Esophagus (tissue), 2 donors: ENCODE results near the gene PLGRKT. TPM values are rescaled to one million over a fixed set of nuclear protein-coding genes. Genes with fewer than 3 reads are reported as not detected.

Experiments used
- H3K27ac ChIP-seq, 2 donors: one replicate each; pipeline ENCODE4 v1.5.1; 2013; ENCODE audit warnings: low read depth in 2 of 2, mild to moderate bottlenecking in 2 of 2, inconsistent platforms in 1 of 2, low read length in 1 of 2, moderate library complexity in 1 of 2
- H3K27me3 ChIP-seq, 2 donors: one replicate each; pipeline ENCODE4 v1.6.1; 2013; ENCODE audit warnings: low read length in 2 of 2, control low read depth in 1 of 2, mild to moderate bottlenecking in 1 of 2; ENCODE audit not compliant: insufficient read depth in 2 of 2, control insufficient read depth in 1 of 2
- H3K36me3 ChIP-seq, 2 donors: one replicate each; pipeline ENCODE4 v1.6.1; 2013; ENCODE audit warnings: low read length in 1 of 2; ENCODE audit not compliant: control insufficient read depth in 2 of 2, insufficient read depth in 2 of 2
- H3K4me1 ChIP-seq, 2 donors: one replicate each; pipeline ENCODE4 v1.6.1; 2013; ENCODE audit warnings: low read length in 1 of 2; ENCODE audit not compliant: control insufficient read depth in 2 of 2, insufficient read depth in 2 of 2
- H3K4me3 ChIP-seq, 2 donors: one replicate each; pipeline ENCODE4 v1.5.1; 2013; ENCODE audit warnings: low read length in 2 of 2, mild to moderate bottlenecking in 2 of 2, low read depth in 1 of 2, moderate library complexity in 1 of 2
- H3K9me3 ChIP-seq, 2 donors: one replicate each; pipeline ENCODE4 v1.6.1; 2013; ENCODE audit warnings: mild to moderate bottlenecking in 2 of 2, low read depth in 1 of 2, low read length in 1 of 2, moderate library complexity in 1 of 2; ENCODE audit not compliant: control insufficient read depth in 2 of 2, insufficient read depth in 1 of 2
- WGBS, 2 donors: extraction: QIAGEN DNeasy Blood & Tissue Kit; methylation state at CpG; one replicate each; pipeline ENCODE4 v1.1.7; 2013; 5-methylcytosine and 5-hydroxymethylcytosine counted together
- polyA plus RNA-seq, 2 donors: library from polyadenylated mRNA; stranded (reverse); fragments of 200-250 nt; gene quantifications; one replicate each; pipeline ENCODE4 v1.2.3, GENCODE V29; 2013
- donor health status: healthy with polysubstance abuse.
- donor health status: Bipolar disorder and iron deficiency.

PLGRKT gene
- polyA plus RNA-seq, 2 donors: 6.7 to 19.7 TPM

GRCh38 chr9:5453673-5454072 is 15.9 kb upstream of the PLGRKT start:
- H3K4me3 ChIP-seq: no peak overlapping the region
- no peaks in the 10 kb centered on the region for H3K4me1 ChIP-seq
- no peaks in the 10 kb centered on the region for H3K9me3 ChIP-seq
- no peak overlapping the region for H3K27ac ChIP-seq
- 50 to 70% methylated on average over 2 of the region's 2 CpGs for WGBS, 2 donors
- peaks cover 0 to 2% of the 10 kb centered on the region in 2 donors for H3K36me3 ChIP-seq
- H3K27me3 ChIP-seq: no peaks in the 10 kb centered on the region

- H3K27me3 ChIP-seq: no peaks in the 10 kb centered on the region
- H3K27ac ChIP-seq: no peak overlapping the region
- no peaks in the 10 kb centered on the region for H3K9me3 ChIP-seq
- no peak overlapping the region for H3K4me3 ChIP-seq
- 75% methylated on average over 2 of the region's 2 CpGs for WGBS, 2 donors
- peaks cover 0 to 2% of the 10 kb centered on the region in 2 donors for H3K36me3 ChIP-seq
- no peaks in the 10 kb centered on the region for H3K4me1 ChIP-seq
Observed at GRCh38 chr9:5453004-5453403, 15.3 kb upstream of the PLGRKT start.

GRCh38 chr9:5452286-5452609 is 14.5 kb upstream of the PLGRKT start:
- H3K4me3 ChIP-seq: no peak overlapping the region
- H3K9me3 ChIP-seq: no peaks in the 10 kb centered on the region
- 74 to 91% methylated on average over 1 of the region's 1 CpG for WGBS, 2 donors
- no peaks in the 10 kb centered on the region for H3K27me3 ChIP-seq
- H3K27ac ChIP-seq: no peak overlapping the region
- peaks cover 0 to 2% of the 10 kb centered on the region in 2 donors for H3K36me3 ChIP-seq
- H3K4me1 ChIP-seq: no peaks in the 10 kb centered on the region

GRCh38 chr9:5450359-5451091 is 12.8 kb upstream of the PLGRKT start, which contains the start of gene CD274:
TSS of gene CD274 (plus strand) at chr9:5450542. CDS start at chr9:5456114, 5,572 bp downstream.
- Histone ChIP-seq H3K27ac (peak within 1 kb of the TSS; percentile 84 to 85), H3K9me3 (no peaks in the 10 kb centered on the region), H3K27me3 (no peaks in the 10 kb centered on the region), H3K4me3 (peak within 1 kb of the TSS; percentile 60 to 66), H3K36me3 (no peaks in the 10 kb centered on the region), H3K4me1 (no peaks in the 10 kb centered on the region)
- WGBS, 2 donors: 3% methylated on average over 36 of the region's 36 CpGs

GRCh38 chr9:5449521-5450358 is 12.0 kb upstream of the PLGRKT start:
- Histone ChIP-seq H3K4me1 (no peaks in the 10 kb centered on the region), H3K27me3 (no peaks in the 10 kb centered on the region), H3K9me3 (no peaks in the 10 kb centered on the region), H3K36me3 (no peaks in the 10 kb centered on the region), H3K4me3 (peak overlapping the region; percentile 60 to 66), H3K27ac (peak overlapping the region; percentile 84 to 85)
- whole genome bisulfite sequencing, 2 donors: 28 to 31% methylated on average over 15 of the region's 15 CpGs

- Histone ChIP-seq H3K4me1 (no peaks in the 10 kb centered on the region), H3K27me3 (no peaks in the 10 kb centered on the region), H3K4me3 (no peak overlapping the region), H3K36me3 (no peaks in the 10 kb centered on the region), H3K9me3 (no peaks in the 10 kb centered on the region), H3K27ac (peak overlapping the region in 1 of 2 donors; percentile 4)
- 80 to 88% methylated on average over 5 of the region's 5 CpGs for WGBS, 2 donors
Observed at GRCh38 chr9:5448461-5449435, 11.0 kb upstream of the PLGRKT start.

GRCh38 chr9:5448016-5448415 is 10.3 kb upstream of the PLGRKT start:
- no peak overlapping the region for H3K4me3 ChIP-seq
- no peaks in the 10 kb centered on the region for H3K4me1 ChIP-seq
- no peaks in the 10 kb centered on the region for H3K36me3 ChIP-seq
- no peak overlapping the region for H3K27ac ChIP-seq
- H3K27me3 ChIP-seq: no peaks in the 10 kb centered on the region
- 82 to 93% methylated on average over 2 of the region's 2 CpGs for WGBS, 2 donors
- no peaks in the 10 kb centered on the region for H3K9me3 ChIP-seq

- Histone ChIP-seq H3K4me3 (no peak overlapping the region), H3K4me1 (no peaks in the 10 kb centered on the region), H3K27ac (no peak overlapping the region), H3K36me3 (no peaks in the 10 kb centered on the region), H3K9me3 (no peaks in the 10 kb centered on the region), H3K27me3 (no peaks in the 10 kb centered on the region)
- WGBS, 2 donors: 84 to 87% methylated on average over 3 of the region's 3 CpGs
Observed at GRCh38 chr9:5447337-5447736, 9.6 kb upstream of the PLGRKT start.
